ENCODE data around the gene AIFM3. TPM values are rescaled to one million over a fixed set of nuclear protein-coding genes. Genes with fewer than 3 reads are reported as not detected.

The AIFM3 gene
- total RNA-seq, 1 donor from 2014 or later = 0.99 TPM

DNA sequence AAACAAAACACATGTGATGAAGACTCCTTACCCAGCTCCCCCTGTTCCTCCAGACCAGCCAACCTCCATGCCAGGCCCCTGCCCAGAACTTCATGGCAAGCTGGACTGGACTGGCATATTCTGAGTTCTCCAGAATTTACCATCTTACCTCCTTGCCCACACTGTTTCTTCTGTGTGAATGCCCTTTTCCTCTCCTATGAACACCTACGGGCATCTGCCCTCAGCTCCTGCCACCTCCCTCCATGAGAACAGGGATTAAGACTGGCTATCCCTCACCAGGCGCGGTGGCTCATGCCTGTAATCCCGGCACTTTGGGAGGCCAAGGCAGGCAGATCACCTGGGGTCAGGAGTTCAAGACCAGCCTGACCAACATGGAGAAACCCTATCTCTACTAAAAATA, 6.4 kb upstream of the AIFM3 start:
- Mint-ChIP-seq H3K36me3 (ENCODE audit: unreplicated experiment) (no peaks in the 10 kb centered on the region), H3K4me1 (ENCODE audit: unreplicated experiment) (peaks cover 25% of the 10 kb centered on the region), H3K27ac (ENCODE audit: unreplicated experiment) (no peak overlapping the region), H3K4me3 (ENCODE audit: unreplicated experiment) (no peak overlapping the region), H3K27me3 (ENCODE audit: unreplicated experiment) (no peaks in the 10 kb centered on the region), H3K9me3 (ENCODE audit: unreplicated experiment) (no peaks in the 10 kb centered on the region)
- DNase-seq (ENCODE audit: extremely low spot score, unreplicated experiment) = no peak
- TF ChIP-seq, protein P1, sequence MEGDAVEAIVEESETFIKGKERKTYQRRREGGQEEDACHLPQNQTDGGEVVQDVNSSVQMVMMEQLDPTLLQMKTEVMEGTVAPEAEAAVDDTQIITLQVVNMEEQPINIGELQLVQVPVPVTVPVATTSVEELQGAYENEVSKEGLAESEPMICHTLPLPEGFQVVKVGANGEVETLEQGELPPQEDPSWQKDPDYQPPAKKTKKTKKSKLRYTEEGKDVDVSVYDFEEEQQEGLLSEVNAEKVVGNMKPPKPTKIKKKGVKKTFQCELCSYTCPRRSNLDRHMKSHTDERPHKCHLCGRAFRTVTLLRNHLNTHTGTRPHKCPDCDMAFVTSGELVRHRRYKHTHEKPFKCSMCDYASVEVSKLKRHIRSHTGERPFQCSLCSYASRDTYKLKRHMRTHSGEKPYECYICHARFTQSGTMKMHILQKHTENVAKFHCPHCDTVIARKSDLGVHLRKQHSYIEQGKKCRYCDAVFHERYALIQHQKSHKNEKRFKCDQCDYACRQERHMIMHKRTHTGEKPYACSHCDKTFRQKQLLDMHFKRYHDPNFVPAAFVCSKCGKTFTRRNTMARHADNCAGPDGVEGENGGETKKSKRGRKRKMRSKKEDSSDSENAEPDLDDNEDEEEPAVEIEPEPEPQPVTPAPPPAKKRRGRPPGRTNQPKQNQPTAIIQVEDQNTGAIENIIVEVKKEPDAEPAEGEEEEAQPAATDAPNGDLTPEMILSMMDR (IDR thresholded peaks at IDR 0.05) = no peak

DNA sequence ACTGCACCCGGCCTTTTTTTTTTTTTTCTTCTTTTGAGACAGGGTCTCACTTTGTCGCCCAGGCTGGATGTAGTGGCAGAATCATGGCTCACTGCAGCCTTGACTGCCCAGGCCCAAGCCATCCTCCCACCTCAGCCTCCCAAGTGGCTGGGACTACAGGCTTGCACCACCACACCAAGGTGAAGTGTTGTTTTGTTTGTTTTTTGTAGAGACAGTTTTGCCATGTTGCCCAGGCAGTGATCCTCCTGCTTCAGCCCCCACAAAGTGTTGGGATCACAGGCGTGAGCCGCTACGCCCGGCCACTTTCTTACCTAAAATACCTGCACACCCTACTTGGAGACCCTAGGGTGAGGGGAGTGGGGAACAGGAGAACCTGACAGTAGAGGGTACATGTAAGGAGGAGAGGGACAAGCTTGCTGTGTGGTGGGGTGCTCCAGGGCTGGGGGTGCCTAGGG, 4.5 kb upstream of the AIFM3 start:
- no peak for DNase-seq (ENCODE audit: extremely low spot score, unreplicated experiment)
- peaks cover 18% of the 10 kb centered on the region for H3K4me1 Mint-ChIP-seq (ENCODE audit: unreplicated experiment)
- no peaks in the 10 kb centered on the region for H3K27me3 Mint-ChIP-seq (ENCODE audit: unreplicated experiment)
- H3K27ac Mint-ChIP-seq (ENCODE audit: unreplicated experiment) = no peak overlapping the region
- no peak overlapping the region for H3K4me3 Mint-ChIP-seq (ENCODE audit: unreplicated experiment)
- no peaks in the 10 kb centered on the region for H3K9me3 Mint-ChIP-seq (ENCODE audit: unreplicated experiment)
- TF ChIP-seq, protein P1 (IDR thresholded peaks at IDR 0.05) = no peak
- no peaks in the 10 kb centered on the region for H3K36me3 Mint-ChIP-seq (ENCODE audit: unreplicated experiment)

DNA sequence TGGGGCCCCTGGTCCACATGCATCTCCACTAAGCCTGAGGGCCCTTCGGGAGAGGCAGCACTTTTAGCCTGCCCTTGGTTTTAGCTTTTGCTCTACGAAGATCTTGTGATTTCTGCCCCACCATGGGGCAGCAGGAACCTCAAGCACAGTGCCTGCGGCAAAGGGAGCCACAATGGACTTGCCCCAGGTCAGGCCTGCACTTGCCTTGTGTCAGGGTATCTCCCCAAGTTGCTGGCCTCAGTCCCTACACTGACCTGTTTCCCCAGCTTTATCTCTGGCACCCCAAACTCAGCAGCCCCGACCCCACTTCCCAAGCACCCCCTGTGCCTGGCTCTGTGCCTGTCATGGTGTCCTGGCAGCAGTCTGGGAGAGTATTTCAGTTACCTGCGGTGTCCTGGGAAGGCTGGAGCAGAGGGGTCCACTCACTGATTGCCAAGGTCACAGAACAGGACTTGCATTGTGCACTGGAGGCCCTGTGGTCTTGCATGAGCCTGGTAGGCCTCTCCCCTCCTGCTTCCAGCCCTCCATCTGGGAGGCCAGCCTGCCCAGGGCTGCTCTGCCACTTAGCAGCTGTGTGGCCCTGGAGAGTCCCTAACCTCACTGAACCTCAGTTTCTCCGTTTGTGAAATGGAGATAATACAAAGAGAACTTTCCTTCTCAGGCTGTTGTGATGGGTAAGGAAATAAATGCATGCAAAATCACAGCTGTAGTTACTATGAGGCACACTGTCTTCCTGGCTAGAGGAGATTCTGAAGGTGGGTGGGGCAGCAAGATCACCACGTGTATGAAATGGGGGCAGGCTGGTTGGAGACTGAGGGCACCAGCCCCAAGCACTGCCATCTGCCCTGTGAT, 3.6 kb upstream of the AIFM3 start:
- TF ChIP-seq, protein P1 (IDR thresholded peaks at IDR 0.05) = no peak
- peaks cover 10% of the 10 kb centered on the region for H3K4me1 Mint-ChIP-seq (ENCODE audit: unreplicated experiment)
- H3K4me3 Mint-ChIP-seq (ENCODE audit: unreplicated experiment) = peak overlapping the region; percentile 70
- H3K36me3 Mint-ChIP-seq (ENCODE audit: unreplicated experiment) = no peaks in the 10 kb centered on the region
- H3K9me3 Mint-ChIP-seq (ENCODE audit: unreplicated experiment) = no peaks in the 10 kb centered on the region
- no peak overlapping the region for H3K27ac Mint-ChIP-seq (ENCODE audit: unreplicated experiment)
- H3K27me3 Mint-ChIP-seq (ENCODE audit: unreplicated experiment) = no peaks in the 10 kb centered on the region
- DNase-seq (ENCODE audit: extremely low spot score, unreplicated experiment) = no peak

DNA sequence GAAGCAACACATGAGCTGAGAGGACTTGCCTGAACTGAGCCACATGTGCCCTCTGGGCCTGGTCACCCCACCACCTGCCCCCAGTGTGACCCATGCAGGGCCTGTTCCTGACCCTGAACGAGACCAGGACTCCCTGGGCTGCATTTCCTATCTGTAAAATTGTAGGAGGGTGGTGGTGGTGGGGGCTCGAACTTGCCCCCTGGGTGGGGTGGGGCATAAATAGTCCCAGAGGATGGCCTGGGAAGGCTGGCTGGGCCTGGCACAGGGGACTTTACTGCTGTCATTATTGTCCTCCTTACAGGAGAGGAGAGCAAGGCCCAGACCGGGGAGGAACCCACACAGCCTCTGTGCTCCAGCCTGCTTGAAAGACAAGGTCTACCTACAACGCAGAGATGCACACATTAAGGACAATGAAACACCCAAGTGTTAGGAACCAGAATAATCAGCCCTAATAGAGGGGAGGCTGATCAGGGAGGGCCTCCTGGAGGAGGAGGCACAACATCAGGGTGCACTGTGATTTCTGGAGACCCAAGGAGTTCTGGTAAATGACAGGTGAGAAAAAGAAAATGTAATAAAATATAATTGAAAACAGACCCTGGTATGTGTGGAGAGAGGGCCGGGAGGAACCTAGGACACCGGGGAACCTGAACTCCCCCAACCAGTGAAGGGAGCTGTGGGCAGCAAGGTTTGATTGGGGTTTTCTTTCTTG, 2.8 kb upstream of the AIFM3 start:
- Mint-ChIP-seq H3K27me3 (ENCODE audit: unreplicated experiment) (no peaks in the 10 kb centered on the region), H3K27ac (ENCODE audit: unreplicated experiment) (no peak overlapping the region), H3K36me3 (ENCODE audit: unreplicated experiment) (no peaks in the 10 kb centered on the region), H3K4me1 (ENCODE audit: unreplicated experiment) (peaks cover 10% of the 10 kb centered on the region), H3K4me3 (ENCODE audit: unreplicated experiment) (peak overlapping the region; percentile 70), H3K9me3 (ENCODE audit: unreplicated experiment) (no peaks in the 10 kb centered on the region)
- DNase-seq (ENCODE audit: extremely low spot score, unreplicated experiment) = no peak
- TF ChIP-seq, protein P1 (IDR thresholded peaks at IDR 0.05) = no peak

DNA sequence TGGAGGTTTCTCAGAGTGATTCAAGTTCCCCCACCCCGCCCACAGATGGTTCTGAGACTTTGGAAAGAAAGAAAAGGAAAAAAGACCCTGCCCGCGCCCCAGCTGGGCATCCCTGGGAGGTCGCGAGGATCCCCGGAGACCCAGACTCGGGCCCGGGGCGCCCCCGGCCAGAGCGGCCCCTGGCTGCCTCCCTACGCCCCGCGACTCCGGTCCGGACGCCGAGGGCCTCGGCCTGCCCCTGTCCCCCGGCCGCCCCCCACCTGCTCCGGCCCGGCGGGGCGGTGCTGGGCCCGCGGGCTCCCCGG, 2.3 kb upstream of the AIFM3 start:
- H3K4me3 Mint-ChIP-seq (ENCODE audit: unreplicated experiment) = peak overlapping the region; percentile 70
- TF ChIP-seq, protein P1 (IDR thresholded peaks at IDR 0.05) = no peak
- H3K27me3 Mint-ChIP-seq (ENCODE audit: unreplicated experiment) = no peaks in the 10 kb centered on the region
- no peak for DNase-seq (ENCODE audit: extremely low spot score, unreplicated experiment)
- no peaks in the 10 kb centered on the region for H3K9me3 Mint-ChIP-seq (ENCODE audit: unreplicated experiment)
- no peaks in the 10 kb centered on the region for H3K36me3 Mint-ChIP-seq (ENCODE audit: unreplicated experiment)
- peaks cover 10% of the 10 kb centered on the region for H3K4me1 Mint-ChIP-seq (ENCODE audit: unreplicated experiment)
- no peak overlapping the region for H3K27ac Mint-ChIP-seq (ENCODE audit: unreplicated experiment)

All from osteocyte (in vitro differentiated cells).